HEK293 (cell line): Measurements from ENCODE around the gene SKP2.

Experiments
- EGR2 ChIP-seq: fragments of 450-650 bp; formaldehyde crosslinking; IDR thresholded peaks from 2 replicates; pipeline ENCODE4 v1.5.1; 2016; ENCODE audit warnings: low read depth, missing biosample characterization, missing genetic modification characterization
- HOXD13 ChIP-seq: sonication (generic); formaldehyde crosslinking; IDR thresholded peaks from 2 replicates; pipeline ENCODE4 v1.8.0; 2022; ENCODE audit warnings: missing genetic modification reagents, borderline replicate concordance
- KLF16 ChIP-seq: fragments of 450-650 bp; formaldehyde crosslinking; IDR thresholded peaks from 2 replicates; pipeline ENCODE4 v1.5.1; 2017; ENCODE audit warnings: missing biosample characterization, missing genetic modification characterization
- KLF8 ChIP-seq: fragments of 450-650 bp; formaldehyde crosslinking; IDR thresholded peaks from 2 replicates; pipeline ENCODE4 v1.5.1; 2016; ENCODE audit warnings: missing biosample characterization, missing genetic modification characterization
- PRDM10 ChIP-seq: fragments of 450-650 bp; formaldehyde crosslinking; IDR thresholded peaks from 2 replicates; pipeline ENCODE4 v1.5.1; 2016; ENCODE audit warnings: missing biosample characterization, missing genetic modification characterization
- YY1 ChIP-seq: fragments of 450-650 bp; formaldehyde crosslinking; IDR thresholded peaks from 2 replicates; pipeline ENCODE4 v1.5.1; 2018; ENCODE audit warnings: missing biosample characterization, missing genetic modification characterization
- YY2 ChIP-seq: fragments of 450-650 bp; formaldehyde crosslinking; IDR thresholded peaks from 2 replicates; pipeline ENCODE4 v1.5.1; 2016; ENCODE audit warnings: missing biosample characterization, missing genetic modification characterization
- ZBTB10 ChIP-seq: fragments of 450-650 bp; formaldehyde crosslinking; IDR thresholded peaks from 2 replicates; pipeline ENCODE4 v1.5.1; 2016; ENCODE audit warnings: missing biosample characterization, missing genetic modification characterization
- ZBTB21 ChIP-seq: fragments of 450-650 bp; formaldehyde crosslinking; IDR thresholded peaks from 2 replicates; pipeline ENCODE4 v1.5.1; 2017; ENCODE audit warnings: missing biosample characterization, missing genetic modification characterization
- ZBTB26 ChIP-seq: fragments of 450-650 bp; formaldehyde crosslinking; optimal IDR thresholded peaks from 2 replicates; pipeline ENCODE3; 2016; ENCODE audit warnings: missing biosample characterization, mild to moderate bottlenecking, missing genetic modification characterization
- ZFP37 ChIP-seq: fragments of 450-650 bp; formaldehyde crosslinking; IDR thresholded peaks from 2 replicates; pipeline ENCODE4 v1.5.1; 2016; ENCODE audit warnings: missing biosample characterization, missing genetic modification characterization
- ZNF133 ChIP-seq: fragments of 450-650 bp; formaldehyde crosslinking; IDR thresholded peaks from 2 replicates; pipeline ENCODE4 v1.5.1; 2016; ENCODE audit warnings: missing biosample characterization, missing genetic modification characterization
- ZNF148 ChIP-seq: fragments of 450-650 bp; formaldehyde crosslinking; IDR thresholded peaks from 2 replicates; pipeline ENCODE4 v1.5.0; 2017; ENCODE audit warnings: missing biosample characterization, missing genetic modification characterization, borderline replicate concordance
- ZNF202 ChIP-seq: fragments of 450-650 bp; formaldehyde crosslinking; IDR thresholded peaks from 2 replicates; pipeline ENCODE4 v1.5.1; 2016; ENCODE audit warnings: missing biosample characterization, missing genetic modification characterization, borderline replicate concordance
- ZNF211 ChIP-seq: fragments of 450-650 bp; formaldehyde crosslinking; IDR thresholded peaks from 2 replicates; pipeline ENCODE4 v1.5.1; 2016; ENCODE audit warnings: low read depth, missing biosample characterization, missing genetic modification characterization
- ZNF221 ChIP-seq: fragments of 450-650 bp; formaldehyde crosslinking; IDR thresholded peaks from 2 replicates; pipeline ENCODE4 v1.5.1; 2017; ENCODE audit warnings: missing biosample characterization, missing genetic modification characterization, borderline replicate concordance
- ZNF23 ChIP-seq: fragments of 450-650 bp; formaldehyde crosslinking; IDR thresholded peaks from 2 replicates; pipeline ENCODE4 v1.5.1; 2016; ENCODE audit warnings: missing biosample characterization, missing genetic modification characterization, borderline replicate concordance
- ZNF37A ChIP-seq: fragments of 450-650 bp; IDR thresholded peaks from 2 replicates; pipeline ENCODE4 v1.5.1; 2018; ENCODE audit warnings: missing biosample characterization, missing genetic modification characterization
- ZNF449 ChIP-seq: fragments of 450-650 bp; formaldehyde crosslinking; IDR thresholded peaks from 2 replicates; pipeline ENCODE4 v1.5.1; 2017; ENCODE audit warnings: missing biosample characterization, mild to moderate bottlenecking, missing genetic modification characterization, moderate library complexity
- ZNF529 ChIP-seq: fragments of 450-650 bp; formaldehyde crosslinking; IDR thresholded peaks from 2 replicates; pipeline ENCODE4 v1.5.1; 2017; ENCODE audit warnings: missing genetic modification characterization, missing biosample characterization; ENCODE audit not compliant: insufficient replicate concordance
- ZNF544 ChIP-seq: fragments of 450-650 bp; formaldehyde crosslinking; IDR thresholded peaks from 2 replicates; pipeline ENCODE4 v1.5.0; 2017; ENCODE audit warnings: missing biosample characterization, missing genetic modification characterization
- ZNF549 ChIP-seq: fragments of 450-650 bp; IDR thresholded peaks from 2 replicates; pipeline ENCODE4 v1.5.1; 2018; ENCODE audit warnings: missing biosample characterization, missing genetic modification characterization, mild to moderate bottlenecking, inconsistent platforms, moderate library complexity
- ZNF596 ChIP-seq: fragments of 450-650 bp; IDR thresholded peaks from 2 replicates; pipeline ENCODE4 v1.5.0; 2018; ENCODE audit warnings: missing biosample characterization, mild to moderate bottlenecking, missing genetic modification characterization, moderate library complexity
- ZNF623 ChIP-seq: fragments of 450-650 bp; formaldehyde crosslinking; IDR thresholded peaks from 2 replicates; pipeline ENCODE4 v1.5.1; 2016; ENCODE audit warnings: missing biosample characterization, missing genetic modification characterization
- ZNF660 ChIP-seq: fragments of 450-650 bp; IDR thresholded peaks from 2 replicates; pipeline ENCODE4 v1.5.1; 2018; ENCODE audit warnings: missing biosample characterization, mild to moderate bottlenecking, missing genetic modification characterization
- ZNF791 ChIP-seq: fragments of 450-650 bp; formaldehyde crosslinking; IDR thresholded peaks from 2 replicates; pipeline ENCODE4 v1.5.1; 2016; ENCODE audit warnings: missing biosample characterization, missing genetic modification characterization
- ZSCAN5A ChIP-seq: fragments of 450-650 bp; formaldehyde crosslinking; IDR thresholded peaks from 2 replicates; pipeline ENCODE4 v1.5.1; 2016; ENCODE audit warnings: missing biosample characterization, missing genetic modification characterization

SKP2 gene

GRCh38 chr5:36150676-36151433 lies 1.1 kb upstream of the SKP2 start (continued):
- TF ChIP-seq ZNF529 (tag by site-specific recombination) (no peak), EGR2 (no peak), ZNF221 (no peak), ZNF791 (tag by site-specific recombination) (no peak), ZNF23 (tag by site-specific recombination) (no peak), ZNF133 (tag by site-specific recombination) (no peak), ZNF549 (tag by site-specific recombination) (no peak), ZNF623 (no peak), ZFP37 (tag by site-specific recombination) (0 out of 2 replicates have a peak, but pooled peaks have one; percentile 16), ZNF202 (tag by site-specific recombination) (no peak), ZNF596 (tag by site-specific recombination) (no peak), ZNF211 (tag by site-specific recombination) (no peak), ZNF449 (tag by site-specific recombination) (no peak; the same call in 1 of the 2 replicates), YY2 (tag by site-specific recombination) (no peak), KLF16 (tag by site-specific recombination) (no peak), YY1 (tag by site-specific recombination) (no peak), ZBTB10 (tag by site-specific recombination) (no peak), KLF8 (no peak), ZSCAN5A (tag by site-specific recombination) (no peak), ZBTB21 (tag by site-specific recombination) (no peak), HOXD13 (CRISPR knock-in tag) (no peak), ZBTB26 (tag by site-specific recombination) (no peak), ZNF544 (tag by site-specific recombination) (no peak), ZNF660 (peak; percentile 81), ZNF148 (tag by site-specific recombination) (no peak), ZNF37A (tag by site-specific recombination) (no peak), PRDM10 (no peak)
